Choroid plexus epithelial cell (primary cell): Measurements from ENCODE around the gene CARS1.

Source experiments
- DNase-seq: peaks from one replicate; pipeline ENCODE4 v3.0.0-alpha.2; 2010; ENCODE audit warnings: low read depth
- H3K4me3 ChIP-seq: 2 replicates; pipeline ENCODE4 v1.5.1; 2011; ENCODE audit warnings: low read depth, mild to moderate bottlenecking, control low read depth, low read length, moderate library complexity
- TF ChIP-seq, protein P1 (sequence below): conservative IDR thresholded peaks from 2 replicates; pipeline ENCODE4 v1.5.1; 2011; ENCODE audit warnings: low read depth, mild to moderate bottlenecking, control low read depth, inconsistent platforms, low read length, moderate library complexity

Gene CARS1

DNA sequence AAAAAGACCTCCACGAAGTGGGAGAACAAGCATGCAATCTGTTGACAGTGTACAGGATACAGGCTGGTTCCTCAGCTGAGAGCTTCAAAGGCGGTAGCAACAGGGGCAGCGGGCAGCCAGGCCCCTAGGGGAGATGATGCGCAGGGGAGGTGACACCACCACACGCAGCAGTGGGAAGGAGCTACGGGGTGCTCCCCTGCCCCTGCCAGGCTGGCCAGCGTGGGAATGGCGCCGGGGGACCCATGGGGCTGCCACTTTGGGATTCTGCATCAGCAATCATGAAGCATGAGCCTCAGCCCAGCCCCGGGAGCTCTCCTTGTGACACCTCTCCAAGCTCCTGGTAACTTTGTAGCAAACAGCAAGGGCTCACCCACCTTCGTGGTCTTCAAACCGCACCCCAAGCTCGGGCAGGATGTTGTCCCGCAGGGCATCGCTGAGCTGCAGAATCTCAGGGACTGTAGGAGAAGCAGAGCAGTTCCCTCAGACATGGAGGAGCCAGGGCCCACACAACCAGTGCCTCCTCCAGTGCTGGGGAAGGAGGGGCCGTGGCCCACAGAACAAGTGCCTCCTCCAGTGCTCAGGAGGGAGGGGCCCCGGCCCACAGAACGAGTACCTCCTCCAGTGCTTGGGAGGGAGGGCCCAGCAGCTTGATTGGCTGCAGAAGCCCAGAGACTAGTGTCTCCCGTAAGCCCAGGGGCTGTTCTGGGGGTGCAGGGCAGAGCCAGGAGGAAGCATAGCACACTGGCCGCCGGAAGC is 50.5 kb downstream of the CARS1 start:
- no peak overlapping the region for H3K4me3 ChIP-seq
- no peak for DNase-seq
- TF ChIP-seq, protein P1, sequence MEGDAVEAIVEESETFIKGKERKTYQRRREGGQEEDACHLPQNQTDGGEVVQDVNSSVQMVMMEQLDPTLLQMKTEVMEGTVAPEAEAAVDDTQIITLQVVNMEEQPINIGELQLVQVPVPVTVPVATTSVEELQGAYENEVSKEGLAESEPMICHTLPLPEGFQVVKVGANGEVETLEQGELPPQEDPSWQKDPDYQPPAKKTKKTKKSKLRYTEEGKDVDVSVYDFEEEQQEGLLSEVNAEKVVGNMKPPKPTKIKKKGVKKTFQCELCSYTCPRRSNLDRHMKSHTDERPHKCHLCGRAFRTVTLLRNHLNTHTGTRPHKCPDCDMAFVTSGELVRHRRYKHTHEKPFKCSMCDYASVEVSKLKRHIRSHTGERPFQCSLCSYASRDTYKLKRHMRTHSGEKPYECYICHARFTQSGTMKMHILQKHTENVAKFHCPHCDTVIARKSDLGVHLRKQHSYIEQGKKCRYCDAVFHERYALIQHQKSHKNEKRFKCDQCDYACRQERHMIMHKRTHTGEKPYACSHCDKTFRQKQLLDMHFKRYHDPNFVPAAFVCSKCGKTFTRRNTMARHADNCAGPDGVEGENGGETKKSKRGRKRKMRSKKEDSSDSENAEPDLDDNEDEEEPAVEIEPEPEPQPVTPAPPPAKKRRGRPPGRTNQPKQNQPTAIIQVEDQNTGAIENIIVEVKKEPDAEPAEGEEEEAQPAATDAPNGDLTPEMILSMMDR, result no peak

DNA sequence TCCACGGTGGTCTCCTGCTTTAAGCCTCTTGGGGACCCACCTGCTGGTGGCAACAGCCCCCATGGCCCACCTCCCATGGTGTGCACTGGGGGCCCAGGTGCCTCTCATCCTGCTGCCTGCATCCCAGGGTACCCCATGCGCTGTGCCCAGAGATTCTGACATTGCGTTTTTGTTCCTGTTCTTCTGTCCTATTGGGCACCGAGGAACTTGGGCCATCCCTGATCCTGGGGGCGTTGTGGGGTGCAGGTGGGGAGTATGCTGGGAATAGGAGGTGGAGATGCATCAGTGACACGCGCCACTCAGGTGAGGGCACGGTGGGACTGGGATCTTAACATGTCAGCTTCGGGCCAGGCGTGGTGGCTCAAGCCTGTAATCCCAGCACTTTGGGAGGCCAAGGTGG is 52.7 kb downstream of the CARS1 start:
- TF ChIP-seq, protein P1, result no peak
- H3K4me3 ChIP-seq, result no peak overlapping the region
- DNase-seq, result no peak

DNA sequence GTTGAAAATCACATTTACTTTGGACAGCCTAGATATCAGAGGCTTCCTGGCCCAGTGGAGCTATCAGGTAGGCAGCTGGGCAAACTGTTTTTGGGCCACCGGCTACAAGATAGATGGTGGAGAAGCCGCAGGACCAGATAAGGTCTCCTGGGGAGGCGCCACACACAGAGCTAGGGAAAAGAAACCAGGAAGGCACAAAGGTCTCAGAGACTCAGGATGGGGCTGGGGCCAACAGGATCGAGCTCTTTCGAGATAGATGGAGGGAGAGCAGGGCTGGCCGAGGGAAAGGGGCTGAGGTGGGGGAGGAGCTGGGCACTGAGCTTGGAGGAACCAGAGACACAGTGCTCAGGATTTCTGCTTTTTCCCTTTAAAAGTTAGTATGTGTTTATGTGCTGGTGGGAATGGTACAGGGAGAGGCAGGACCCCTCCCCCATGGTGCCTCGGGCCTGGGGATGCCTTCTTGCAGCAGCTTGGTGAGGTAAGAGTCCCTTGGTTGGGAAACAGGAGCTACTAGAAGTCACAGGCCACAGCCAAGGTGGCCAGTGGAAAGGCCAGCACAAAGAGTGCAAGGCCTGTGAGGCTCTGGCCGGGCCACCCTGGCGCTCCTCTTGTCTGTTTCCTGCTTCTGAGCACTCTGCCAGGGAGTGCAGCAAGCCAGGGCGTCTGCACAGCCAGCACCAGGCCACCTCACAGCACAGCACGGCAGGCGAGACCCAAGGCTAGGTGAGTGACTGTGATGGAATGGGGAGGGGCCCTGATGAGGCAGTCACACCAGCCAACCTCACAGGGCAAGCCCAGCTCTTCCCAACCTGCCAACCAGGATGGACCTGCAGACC is 53.6 kb downstream of the CARS1 start:
- TF ChIP-seq, protein P1, result no peak
- DNase-seq, result no peak
- no peak overlapping the region for H3K4me3 ChIP-seq

DNA sequence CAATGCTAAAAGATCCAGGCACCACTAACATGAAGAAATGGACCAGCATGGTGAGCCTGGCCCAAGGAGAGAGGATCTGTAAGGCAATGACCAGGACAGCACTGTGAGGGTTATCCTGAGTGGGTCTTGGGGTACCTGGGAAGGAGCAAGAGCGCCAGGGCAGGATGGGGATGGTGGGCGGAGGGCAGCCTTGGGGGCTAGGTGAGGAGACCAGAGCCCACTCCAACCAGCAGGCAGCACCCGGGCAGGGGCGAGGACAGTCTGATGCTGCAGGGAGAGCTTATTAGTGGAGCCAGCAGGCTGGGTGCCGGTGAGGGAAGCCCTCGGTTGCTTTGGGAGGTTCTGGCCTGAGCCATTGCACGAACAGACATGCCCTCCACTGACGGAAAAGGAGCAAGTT is 54.4 kb downstream of the CARS1 start:
- no peak overlapping the region for H3K4me3 ChIP-seq
- TF ChIP-seq, protein P1, result no peak
- DNase-seq, result no peak

DNA sequence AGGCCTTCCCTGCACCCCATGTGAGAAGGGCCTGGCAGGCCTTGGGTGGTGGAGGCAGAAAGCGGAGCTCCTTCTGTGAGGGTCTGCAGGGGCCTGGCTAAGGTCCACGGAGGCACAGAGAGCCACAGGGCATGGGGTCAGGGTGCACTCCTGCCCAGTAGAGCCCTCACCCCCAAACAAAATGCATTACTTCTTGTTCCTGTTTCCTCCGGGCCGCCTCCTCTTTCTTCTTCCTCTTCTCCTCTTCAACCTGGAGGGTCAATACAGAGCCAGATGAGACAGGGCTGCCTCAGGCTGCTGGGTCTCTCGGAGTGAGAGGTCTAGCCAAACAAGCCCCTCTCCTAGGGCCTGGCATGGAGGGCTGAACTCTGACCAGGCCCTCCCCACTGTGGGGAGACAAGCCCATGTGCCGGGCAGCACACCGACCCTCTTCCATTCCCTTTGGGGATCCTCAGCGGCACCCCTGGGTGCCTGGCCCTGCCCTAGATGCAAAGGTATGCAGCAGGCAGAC is 54.8 kb downstream of the CARS1 start:
- TF ChIP-seq, protein P1, result no peak
- H3K4me3 ChIP-seq, result no peak overlapping the region
- no peak for DNase-seq

DNA sequence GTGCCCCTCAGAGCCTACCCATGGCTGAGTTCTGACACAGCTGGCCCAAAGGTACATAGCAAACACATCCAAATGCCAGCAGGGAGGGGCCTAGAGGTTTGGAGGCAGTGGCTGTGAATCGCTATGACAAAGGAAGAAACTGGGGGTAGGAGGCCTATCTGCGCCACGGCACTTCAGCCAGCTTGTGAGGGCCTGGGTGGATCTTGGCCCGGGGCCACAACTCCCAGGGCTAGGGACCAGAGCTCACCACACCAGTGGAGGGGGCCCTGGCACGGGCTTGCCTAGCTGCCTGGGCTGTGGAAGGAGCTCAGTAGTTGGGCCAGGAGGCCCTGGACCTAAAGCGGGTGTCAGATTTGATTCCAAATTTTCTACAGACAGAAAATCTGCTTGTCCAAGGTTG is 55.7 kb downstream of the CARS1 start:
- no peak for DNase-seq
- no peak overlapping the region for H3K4me3 ChIP-seq
- TF ChIP-seq, protein P1, result no peak
